Peyer's patch (tissue), 4 donors: ENCODE results near the gene COX8A.

ENCODE experiments used
- CTCF ChIP-seq, 6 experiments: fragments of 450-650 bp in 4 of 6; fragments of 200-600 bp in 2 of 6; sonication (generic) in 1 of 6; IDR thresholded peaks; one replicate each; pipeline ENCODE4 v1.5.1; 2017 to 2019; ENCODE audit warnings: antibody characterized with exemption in 6 of 6, mild to moderate bottlenecking in 3 of 6, moderate library complexity in 1 of 6
- POLR2A ChIP-seq, 2 donors: fragments of 450-650 bp; IDR thresholded peaks; one replicate each; pipeline ENCODE4 v1.5.1; 2017; ENCODE audit warnings: antibody characterized with exemption in 2 of 2, mild to moderate bottlenecking in 2 of 2, moderate library complexity in 2 of 2

GRCh38 chr11:63986932-63987513, 12.6 kb downstream of the COX8A start:
- no peak for TF ChIP-seq CTCF (IDR thresholded peaks at IDR 0.05)
- no peak for TF ChIP-seq POLR2A (IDR thresholded peaks at IDR 0.05)
